GOT3 (cell line): ENCODE results near the gene PHKB.

ENCODE experiments used
- DNase-seq: peaks from one replicate; lab custom pipeline; 2025; ENCODE audit warnings: mixed read lengths; lab: John Stamatoyannopoulos, UW

PHKB gene

GRCh38 chr16:47571049-47571448, 109.9 kb downstream of the PHKB start:
- DNase-seq = no peak

GRCh38 chr16:47571711-47572110, 110.6 kb downstream of the PHKB start:
- no peak for DNase-seq

DNA sequence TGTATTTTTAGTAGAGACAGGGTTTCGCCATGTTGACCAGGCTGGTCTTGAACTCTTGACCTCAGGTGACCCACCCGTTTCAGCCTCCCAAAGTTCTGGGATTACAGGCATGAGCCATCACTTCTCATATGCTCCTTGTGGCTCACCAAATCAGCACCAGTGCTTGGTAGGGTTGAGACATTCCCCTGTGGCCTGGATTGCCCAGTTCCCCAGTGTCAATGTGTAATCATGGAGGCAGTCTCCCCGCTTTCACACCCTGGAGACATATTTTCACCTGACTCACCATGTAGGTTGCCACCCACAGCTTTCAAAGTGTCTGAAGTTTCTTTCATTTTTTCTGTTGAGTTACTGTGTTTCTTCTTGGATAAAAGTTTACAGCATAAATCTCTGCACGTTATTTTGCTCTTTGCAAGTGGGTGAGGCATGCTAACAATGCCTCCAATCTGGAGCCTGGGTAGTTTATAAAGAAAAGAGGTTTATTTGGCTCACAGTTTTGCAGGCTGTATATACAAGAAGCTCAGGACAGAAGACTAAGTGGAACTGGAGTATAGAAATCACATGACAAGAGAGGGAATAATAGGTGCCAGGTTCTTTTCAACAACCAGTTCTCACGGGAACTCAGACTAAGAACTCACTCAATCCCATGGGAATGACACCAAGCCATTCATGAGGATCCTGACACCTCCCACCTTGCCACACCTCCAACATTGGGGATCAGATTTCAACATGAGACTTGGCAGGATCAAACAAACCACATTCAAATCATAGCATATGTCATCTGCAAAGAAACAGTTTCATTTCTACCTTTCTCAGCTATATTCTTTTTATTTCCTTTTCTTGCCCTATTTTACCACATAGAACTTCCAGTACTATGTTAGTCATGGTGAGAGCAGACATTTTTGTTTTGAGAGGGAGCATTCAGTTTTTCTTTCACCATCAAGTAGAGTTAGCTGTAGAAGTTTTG, 113.2 kb downstream of the PHKB start:
- DNase-seq = peak; percentile 16

DNA sequence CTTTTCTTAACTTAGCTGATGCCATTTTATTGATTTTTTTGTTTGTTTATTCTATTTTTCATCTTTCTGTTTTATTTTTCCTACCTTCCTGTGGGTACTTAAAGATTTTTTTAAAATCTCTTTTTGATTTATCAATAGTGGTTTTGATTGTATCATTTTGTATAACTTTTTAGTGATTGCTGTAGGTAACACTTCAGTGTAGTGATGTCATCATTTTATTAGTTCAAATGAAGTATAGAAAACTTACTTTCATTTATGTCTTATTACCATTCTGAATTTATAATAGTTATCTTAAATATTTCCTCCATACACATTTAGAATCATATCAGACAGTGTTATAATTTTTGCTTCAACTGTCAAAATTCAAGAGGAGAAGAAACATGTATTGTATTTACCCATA, 115.9 kb downstream of the PHKB start:
- DNase-seq = no peak

DNA sequence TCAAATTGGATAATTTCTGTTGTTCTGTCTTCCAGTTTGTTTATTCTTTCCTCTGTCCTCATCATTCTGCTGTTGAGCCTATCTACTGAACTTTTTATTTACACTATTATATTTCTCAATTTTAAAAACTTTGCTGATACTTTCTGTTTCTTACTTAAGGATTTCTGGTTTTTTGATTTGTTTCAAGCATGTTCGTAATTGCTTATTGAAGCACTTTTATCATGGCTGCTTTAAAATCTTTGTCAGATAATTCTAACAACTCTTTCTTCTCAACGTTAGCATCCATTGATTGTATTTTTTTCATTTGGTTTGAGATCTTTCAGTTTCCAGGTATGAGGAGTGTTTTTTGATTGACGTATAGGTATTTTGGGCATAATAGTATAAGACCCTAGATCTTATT, 116.9 kb downstream of the PHKB start:
- no peak for DNase-seq

DNA sequence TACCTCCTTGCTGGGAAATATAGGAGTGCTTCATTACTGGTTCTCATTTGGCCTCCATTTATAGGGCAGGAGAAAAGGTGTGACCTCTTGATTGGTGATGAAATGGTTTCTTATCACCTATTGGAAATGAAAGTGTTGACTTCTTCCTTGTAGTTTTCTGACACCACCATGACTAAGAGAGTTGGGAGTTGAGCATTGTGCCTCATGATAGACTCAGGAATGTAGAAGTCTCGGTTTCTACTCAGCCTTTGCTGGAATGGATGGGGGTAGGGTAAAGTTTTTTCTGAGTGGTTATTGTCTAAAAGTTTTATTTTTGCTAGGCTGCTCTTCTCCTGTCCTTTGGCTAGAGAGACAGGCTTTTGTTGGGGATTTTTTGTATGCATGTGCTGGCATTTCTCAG, 117.4 kb downstream of the PHKB start:
- DNase-seq = no peak

DNA sequence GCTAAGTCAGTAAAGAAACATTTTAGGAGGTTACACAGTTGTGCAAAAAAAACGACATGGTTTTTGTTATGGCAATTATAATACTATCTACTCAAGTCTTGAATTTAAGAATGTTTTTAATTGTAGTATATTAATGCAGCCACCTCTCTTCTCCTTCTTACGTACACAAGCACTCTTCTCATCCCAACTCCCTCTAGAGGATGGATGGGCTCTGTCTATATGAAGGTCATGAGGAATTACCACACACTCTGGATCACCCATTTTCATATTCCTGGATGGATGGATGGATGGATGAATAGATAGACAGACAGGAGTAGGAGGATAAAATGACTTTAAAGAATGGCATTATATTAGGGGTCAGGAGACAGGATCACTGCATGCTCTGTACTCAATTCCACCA, 120.0 kb downstream of the PHKB start:
- DNase-seq = no peak

- no peak for DNase-seq
These were observed 123.5 kb downstream of the PHKB start for GRCh38 chr16:47584464-47585225.

GRCh38 chr16:47586121-47586520, 125.0 kb downstream of the PHKB start:
- DNase-seq = no peak

GRCh38 chr16:47590472-47590871, 129.3 kb downstream of the PHKB start:
- no peak for DNase-seq

- no peak for DNase-seq
These were observed 131.1 kb downstream of the PHKB start for GRCh38 chr16:47592232-47592631.

GRCh38 chr16:47599512-47599911, 138.4 kb downstream of the PHKB start:
- no peak for DNase-seq

- no peak for DNase-seq
These were observed 139.2 kb downstream of the PHKB start for GRCh38 chr16:47600376-47600775.

DNA sequence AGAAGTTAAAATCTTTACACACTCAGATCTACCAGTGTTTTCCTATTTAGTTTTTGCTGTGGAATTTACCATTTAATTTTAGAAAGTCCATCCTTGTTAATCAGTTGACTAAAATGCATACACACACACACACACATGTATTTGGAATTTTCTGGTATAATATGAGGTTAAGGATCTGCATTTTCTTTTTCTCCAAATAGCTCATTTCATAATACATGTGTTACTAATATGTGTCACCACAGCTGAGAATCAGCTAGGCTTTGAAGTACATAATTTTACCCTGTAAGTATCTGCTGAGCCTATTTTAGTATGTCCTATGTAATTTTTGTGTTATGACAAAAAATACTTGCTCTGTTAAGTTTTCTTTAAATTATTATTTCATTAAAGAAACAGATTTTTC, 143.2 kb downstream of the PHKB start:
- DNase-seq = no peak

DNA sequence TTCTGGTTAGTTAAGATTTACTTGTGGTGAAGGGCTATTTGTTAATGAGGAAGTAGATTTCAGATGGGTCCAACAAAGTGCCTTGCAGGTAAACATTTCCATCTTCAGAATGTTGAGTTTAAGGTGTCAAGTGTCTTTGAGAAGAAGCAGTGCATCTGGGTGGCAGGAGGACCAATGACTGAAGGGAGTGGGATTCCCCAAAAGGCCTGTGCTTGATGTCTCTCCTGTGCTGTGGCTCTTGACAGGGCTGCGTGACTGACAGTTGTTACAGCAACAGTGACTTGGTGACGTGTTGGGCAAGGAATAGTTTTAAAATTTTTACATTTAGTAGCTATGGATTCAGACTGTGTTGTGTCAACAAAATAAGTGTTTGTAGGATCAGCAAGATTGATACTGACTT, 149.9 kb downstream of the PHKB start:
- no peak for DNase-seq

- DNase-seq = no peak
These were observed 150.8 kb downstream of the PHKB start for GRCh38 chr16:47611848-47612493.

- DNase-seq = no peak
These were observed 151.6 kb downstream of the PHKB start for GRCh38 chr16:47612711-47613110.

GRCh38 chr16:47613251-47613650, 152.1 kb downstream of the PHKB start:
- DNase-seq = no peak

- no peak for DNase-seq
These were observed 156.6 kb downstream of the PHKB start for GRCh38 chr16:47617732-47618131.

- DNase-seq = no peak
These were observed 161.5 kb downstream of the PHKB start for GRCh38 chr16:47622451-47623176.

GRCh38 chr16:47624563-47624962, 163.4 kb downstream of the PHKB start:
- no peak for DNase-seq

- no peak for DNase-seq
These were observed 164.0 kb downstream of the PHKB start for GRCh38 chr16:47625115-47625567.
